Stimulated activated CD4-positive, alpha-beta T cell treated with anti-CD3 and anti-CD28 coated beads, Interleukin-12 subunit alpha, Interleukin-12 subunit beta, amount 100 ng/mL, for 24 hours (primary cell): ENCODE data around the gene ZNF784.
"Not testable (repeated sequence)": the region's sequence is repeated elsewhere in the genome, so short reads cannot be mapped to it uniquely, and the experiment has no call there.

Experiments used
- DNase-seq, 2 experiments: peaks; one replicate each; pipeline ENCODE4 v3.0.0-alpha.2; 2020; ENCODE audit warnings: low read depth in 2 of 2

ZNF784 gene

DNA sequence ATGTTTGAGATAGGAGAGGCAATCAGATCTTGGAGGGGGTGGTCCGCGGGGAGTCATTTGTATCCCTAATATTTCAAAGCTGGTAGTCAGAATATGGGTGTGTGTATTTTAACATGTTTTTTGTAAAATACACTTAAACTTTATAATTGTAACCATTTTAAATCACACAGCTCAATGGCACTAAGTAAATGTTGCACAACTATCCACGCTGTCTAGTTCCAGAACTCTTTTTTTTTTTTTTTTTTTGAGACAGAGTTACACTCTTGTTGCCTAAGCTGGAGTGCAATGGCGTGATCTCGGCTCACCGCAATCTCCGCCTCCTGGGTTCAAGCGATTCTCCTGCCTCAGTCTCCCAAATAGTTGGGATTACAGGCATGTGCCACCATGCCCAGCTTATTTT is 40.5 kb downstream of the ZNF784 start:
- DNase-seq, result not testable (repeated sequence)

DNA sequence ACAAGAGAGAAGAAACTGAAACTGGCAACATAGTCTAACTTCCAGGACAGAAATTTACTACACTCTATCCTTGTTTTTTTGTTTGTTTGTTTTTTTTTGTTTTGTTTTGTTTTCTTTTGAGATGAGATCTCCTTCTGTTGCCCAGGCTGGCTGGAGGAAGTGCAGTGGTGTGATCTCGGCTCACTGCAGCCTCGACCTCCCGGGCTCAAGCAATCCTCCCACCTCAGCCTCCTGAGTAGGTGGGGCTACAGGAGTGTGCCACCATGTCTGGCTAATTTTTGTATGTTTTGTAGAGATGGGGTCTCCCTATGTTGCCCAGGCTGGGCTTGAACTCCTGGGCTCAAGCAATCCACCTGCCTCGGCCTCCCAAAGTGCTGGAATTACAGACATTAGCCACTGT is 42.1 kb downstream of the ZNF784 start:
- DNase-seq, result not testable (repeated sequence)

DNA sequence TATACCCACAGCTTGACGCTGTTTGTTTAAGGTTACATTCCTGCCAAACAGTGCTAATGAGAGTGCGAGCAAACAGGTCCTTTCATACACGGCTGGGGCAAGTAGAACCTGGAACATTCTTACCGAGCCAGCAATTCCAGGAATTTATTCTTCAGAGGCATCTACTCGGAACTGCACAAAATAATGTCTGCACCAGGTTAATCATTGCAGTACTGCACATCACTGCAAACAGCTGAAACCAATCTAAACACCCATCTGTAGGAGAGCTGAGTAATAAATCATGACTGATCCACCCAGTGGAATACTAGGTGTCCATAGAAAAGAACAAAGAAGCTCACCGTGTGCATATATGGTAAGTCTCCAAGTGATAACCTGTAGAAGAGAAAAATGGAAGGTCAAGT is 42.5 kb downstream of the ZNF784 start:
- DNase-seq, result no peak

DNA sequence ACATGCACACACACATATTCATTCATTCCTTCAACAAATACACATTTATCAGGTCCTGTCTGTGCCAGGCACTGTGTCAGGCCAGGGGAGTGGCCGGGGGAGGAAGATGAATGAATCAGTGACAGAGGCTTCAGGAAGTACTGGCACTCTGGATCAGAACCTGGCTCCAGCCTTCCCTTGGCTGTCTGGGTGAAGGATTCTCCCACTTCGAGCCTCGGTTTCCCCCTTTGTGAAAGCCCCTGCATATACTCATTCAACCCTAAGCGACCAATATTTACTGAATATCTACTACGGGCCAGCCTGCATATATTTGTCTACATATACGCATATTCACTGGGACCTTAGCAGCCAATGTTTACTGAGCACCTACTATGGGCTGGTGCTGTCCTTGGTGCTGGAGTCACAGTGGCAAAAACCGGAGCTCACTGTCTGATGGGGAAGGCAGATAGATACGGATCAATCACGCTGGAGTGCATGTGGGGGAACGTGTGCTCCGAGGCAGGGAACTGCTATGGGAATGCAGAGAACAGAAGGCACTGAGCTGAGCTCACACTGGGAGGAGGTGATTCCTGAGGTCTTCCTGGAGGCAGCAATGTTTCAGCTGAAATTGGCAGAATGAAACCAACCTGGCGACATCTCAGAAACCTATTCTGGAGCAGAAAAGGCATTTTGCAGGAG is 43.1 kb downstream of the ZNF784 start:
- no peak for DNase-seq

DNA sequence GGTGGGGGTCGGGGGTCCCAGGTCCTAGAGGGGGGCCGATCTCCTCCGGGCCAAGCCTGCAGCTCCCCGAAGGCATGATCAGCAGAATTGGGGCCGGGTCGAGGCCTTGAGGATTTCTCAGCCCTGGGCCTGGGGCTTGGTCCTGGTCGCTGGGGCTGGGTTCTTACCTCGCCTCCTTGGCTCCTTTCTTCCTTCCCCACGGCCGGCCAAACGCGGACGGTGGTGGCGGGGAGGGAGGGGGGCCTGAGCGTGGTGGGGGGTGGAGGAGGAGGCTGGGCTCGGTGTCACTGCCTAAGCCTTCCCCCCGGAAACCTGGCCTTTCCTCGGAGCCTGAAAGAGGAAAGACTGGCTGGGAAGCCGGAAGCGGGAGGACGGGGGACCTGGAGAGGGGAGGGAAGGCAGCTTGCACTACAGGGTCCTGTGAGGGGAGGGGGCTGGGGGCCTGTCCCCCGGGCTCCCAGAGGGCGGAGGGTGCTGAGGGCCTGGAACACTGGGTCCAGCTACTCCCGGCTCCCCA is 43.7 kb downstream of the ZNF784 start, which contains the start of gene ZNF579:
Gene ZNF579 (minus strand): TSS at position 221 of the 517 bp plus-strand sequence. CDS start 1,209 bp downstream, outside the sequence.
- DNase-seq, result peak; percentile 69 to 78

DNA sequence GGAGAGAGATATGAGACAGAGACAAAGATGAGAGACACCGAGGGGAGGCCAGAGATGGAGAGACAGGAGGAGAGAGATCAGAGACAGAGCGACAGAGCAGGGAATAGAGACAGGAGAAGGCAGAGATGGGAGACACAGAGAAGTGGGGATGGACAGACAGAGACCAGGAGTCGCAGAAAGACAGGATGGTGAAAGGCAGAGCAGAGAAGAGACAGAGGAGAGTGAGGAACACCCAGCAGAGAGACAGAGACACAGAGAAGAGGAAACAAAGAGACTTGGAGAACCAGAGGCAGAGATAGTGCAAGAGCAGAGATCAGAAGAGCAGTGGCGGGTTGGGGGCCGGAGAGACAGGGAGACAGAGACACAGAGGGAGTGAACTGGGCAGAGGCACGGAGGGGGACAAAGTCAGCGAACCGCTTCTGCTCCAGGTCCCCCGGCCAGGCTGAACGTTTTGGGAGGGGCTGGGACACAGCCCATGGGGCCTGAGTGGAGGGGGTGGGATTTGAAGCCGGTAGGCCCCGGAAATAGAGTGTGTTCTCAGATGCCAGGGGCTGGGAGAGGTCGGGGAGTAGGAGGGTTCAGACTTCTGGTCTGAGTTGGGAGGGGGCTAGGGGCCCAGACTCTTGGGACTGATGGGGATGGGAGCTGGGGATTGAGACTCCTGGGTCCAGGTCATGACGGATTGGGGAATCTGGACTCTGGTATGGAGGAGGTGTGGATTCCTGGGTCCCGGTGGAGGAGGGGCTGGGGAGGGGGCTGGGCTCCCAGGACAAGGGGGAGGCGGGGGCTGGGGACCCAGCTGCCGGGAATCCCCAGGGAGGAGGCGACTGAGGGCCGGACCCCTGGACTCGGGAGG is 44.4 kb downstream of the ZNF784 start:
- no peak for DNase-seq

DNA sequence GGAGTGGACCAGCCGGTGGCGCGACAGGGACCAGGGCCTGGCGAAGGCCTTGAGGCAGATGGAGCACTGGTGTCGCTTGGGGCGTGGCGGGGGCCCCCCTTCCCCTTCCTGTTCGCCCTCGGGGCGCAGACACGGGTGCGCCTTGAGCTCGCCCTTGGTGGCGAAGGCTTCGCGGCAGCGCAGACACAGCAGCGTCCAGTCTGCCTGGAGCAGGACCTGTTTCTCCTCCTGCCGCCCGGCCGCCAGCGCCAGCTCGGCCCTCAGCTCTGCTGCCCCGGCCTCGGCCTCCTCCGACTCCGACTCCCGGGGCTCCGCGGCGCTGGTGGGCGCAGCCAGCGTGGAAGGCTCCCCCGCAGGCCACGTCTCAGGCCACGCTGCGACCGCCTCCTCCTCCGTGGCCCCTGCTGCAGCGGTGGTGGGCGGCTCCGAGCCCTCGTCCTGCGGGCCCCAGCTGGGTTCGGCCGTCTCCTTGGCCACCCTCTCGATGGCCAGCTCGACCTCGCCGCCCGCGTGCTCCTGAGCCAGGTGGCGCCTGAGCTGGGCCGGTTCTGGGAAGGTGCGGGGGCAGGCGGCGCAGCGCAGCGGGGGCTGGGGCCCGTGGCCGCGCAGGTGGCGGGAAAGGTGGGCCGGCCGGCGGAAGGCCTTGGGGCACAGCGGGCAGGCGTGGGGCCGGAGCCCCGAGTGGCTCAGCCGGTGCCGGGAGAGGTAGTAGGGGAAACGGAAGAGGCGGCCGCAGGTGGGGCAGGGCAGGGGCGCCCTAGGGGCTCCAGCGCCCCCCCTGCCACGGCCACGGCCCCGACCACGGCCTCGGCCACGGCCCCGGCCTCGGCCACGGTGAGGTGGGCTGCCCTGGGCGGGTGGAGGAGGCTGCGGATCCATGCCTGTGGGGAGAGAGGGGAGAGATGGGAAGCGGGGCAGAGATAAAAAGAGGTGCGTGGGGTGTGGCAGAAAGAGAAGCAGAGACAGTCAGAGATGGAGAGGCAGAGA is 45.3 kb downstream of the ZNF784 start:
- DNase-seq, result no peak

DNA sequence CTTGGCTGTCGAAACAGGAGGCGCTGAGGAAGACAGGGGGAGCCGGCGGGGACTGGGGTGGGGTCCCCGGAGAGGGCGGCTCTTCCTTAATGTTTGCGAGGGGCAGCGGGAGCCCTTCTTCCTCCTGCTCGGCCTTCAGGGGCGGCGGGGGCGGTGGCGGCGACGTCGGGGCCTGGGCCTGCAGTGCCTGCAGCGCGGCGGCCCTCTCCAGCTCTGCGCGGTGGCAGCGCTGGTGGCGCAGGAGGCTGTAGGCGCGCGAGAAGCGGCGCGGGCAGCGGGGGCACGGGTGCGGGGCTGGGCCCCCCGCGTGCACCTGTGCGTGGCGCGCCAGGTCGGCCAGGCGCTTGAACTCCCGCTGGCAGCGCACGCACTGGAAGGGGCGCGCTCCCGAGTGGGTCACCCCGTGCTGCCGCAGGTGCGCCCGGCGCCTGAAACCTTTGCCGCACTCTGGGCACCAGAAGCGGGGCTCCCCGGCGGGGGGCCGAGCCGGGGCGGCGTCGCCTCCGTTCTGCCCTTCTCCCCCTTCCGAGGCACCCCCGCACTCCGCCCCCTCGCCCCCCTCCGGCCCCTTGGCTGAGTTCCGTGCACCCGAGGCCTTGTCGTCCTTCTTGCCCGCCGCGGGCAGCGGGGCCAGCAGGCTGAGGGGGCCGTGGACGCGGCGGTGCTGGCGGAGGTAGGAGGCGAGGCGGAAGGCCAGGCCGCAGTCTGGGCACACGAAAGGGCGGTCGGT is 46.2 kb downstream of the ZNF784 start:
- DNase-seq, result no peak

DNA sequence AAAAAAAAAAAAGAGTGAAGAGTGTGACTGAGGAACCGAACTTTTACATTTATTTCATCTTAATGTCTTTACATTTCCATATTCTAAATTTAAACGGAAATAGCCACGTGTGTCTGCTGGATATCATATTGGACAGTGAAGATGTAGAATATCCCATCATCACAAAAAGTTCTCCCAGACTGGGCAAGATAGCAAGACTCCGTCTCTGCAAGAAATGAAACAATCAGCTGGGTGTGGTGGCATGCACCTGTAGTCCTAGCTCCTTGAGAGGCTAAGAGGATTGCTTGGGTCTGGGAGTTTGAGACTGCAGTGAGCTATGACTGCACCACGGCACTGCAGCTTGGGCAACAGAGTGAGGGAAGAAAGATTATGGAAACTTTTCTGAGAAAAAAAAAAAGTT is 47.6 kb downstream of the ZNF784 start:
- no peak for DNase-seq

DNA sequence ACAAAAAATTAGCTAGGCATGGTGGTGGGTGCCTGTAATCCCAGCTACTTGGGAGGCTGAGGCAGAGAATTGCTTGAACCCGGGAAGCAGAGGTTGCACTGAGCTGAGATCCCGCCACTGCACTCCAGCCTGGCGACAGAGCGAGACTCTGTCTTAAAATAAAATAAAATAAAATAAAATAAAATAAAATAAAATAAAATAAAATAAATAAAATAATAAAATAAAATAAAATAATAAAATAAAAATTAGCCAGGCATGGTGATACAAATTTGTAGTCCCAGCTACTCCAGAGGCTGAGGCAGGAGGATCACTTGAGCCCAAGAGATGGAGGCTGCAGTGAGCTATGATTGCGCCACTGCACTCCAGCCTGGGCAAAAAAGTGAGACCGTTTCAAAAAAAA is 50.4 kb downstream of the ZNF784 start:
- not testable (repeated sequence) for DNase-seq
